Psoas muscle (tissue), 8 donors: ENCODE data around the gene RAPGEF5. TPM values are rescaled to one million over a fixed set of nuclear protein-coding genes. Genes with fewer than 3 reads are reported as not detected.

Experiments used
- ATAC-seq, 4 donors: fragments of 200-7000 bp; cut with Tn5 transposase; one replicate each; pipeline ENCODE4 v1.9.1; 2020; ENCODE audit warnings: moderate library complexity in 3 of 4, mild to moderate bottlenecking in 2 of 4
- DNase-seq, 2 donors: peaks; one replicate each; pipeline ENCODE4 v3.0.0-alpha.2; 2020
- H3K27ac ChIP-seq: fragments of 200-600 bp; one replicate; pipeline ENCODE4 v1.8.0; 2022
- H3K27me3 ChIP-seq, 3 donors: fragments of 200-600 bp in 1 of 3; one replicate each; pipeline versions ENCODE4 v1.6.1 to v1.8.0; 2013 to 2022; ENCODE audit warnings: low read length in 2 of 3, mild to moderate bottlenecking in 2 of 3, moderate library complexity in 1 of 3; ENCODE audit not compliant: insufficient read depth in 3 of 3
- H3K36me3 ChIP-seq, 2 donors: fragments of 200-600 bp in 1 of 2; one replicate each; pipeline versions ENCODE4 v1.6.1 to v1.8.0; 2013 to 2022; ENCODE audit warnings: low read depth in 1 of 2, mild to moderate bottlenecking in 1 of 2, moderate library complexity in 1 of 2; ENCODE audit not compliant: insufficient read depth in 1 of 2
- H3K4me1 ChIP-seq: fragments of 200-600 bp; one replicate; pipeline ENCODE4 v1.8.0; 2022
- H3K4me3 ChIP-seq: fragments of 200-600 bp; one replicate; pipeline ENCODE4 v1.8.0; 2022; ENCODE audit warnings: mild to moderate bottlenecking
- H3K9me3 ChIP-seq: fragments of 200-600 bp; one replicate; pipeline ENCODE4 v1.8.0; 2022
- CTCF ChIP-seq: fragments of 200-600 bp; IDR thresholded peaks from one replicate; pipeline ENCODE4 v1.8.0; 2022; ENCODE audit warnings: antibody characterized with exemption
- WGBS, 3 donors: extraction: QIAGEN DNeasy Blood & Tissue Kit; methylation state at CpG; one replicate each; pipeline versions ENCODE4 v1.1.6 to v1.1.7; 2013; 5-methylcytosine and 5-hydroxymethylcytosine counted together
- intact Hi-C, 2 donors: fragments of 100-400 bp; cut with DNase I; formaldehyde crosslinking; loops; one replicate each; pipeline versions ENCODE4 v1.11.0 to v1.14.2; 2022
- polyA plus RNA-seq, 3 donors: library from polyadenylated mRNA; stranded (reverse); fragments of 200-250 nt; gene quantifications; one replicate each; pipeline ENCODE4 v1.2.3, GENCODE V29; 2013
- total RNA-seq, 4 donors: library from RNA; stranded (reverse); fragmentation: NEBNext Ultra II Directional in 2 of 4; extraction: Animal tissue kit (Norgen Biotek cat#: 25700) in 2 of 4; gene quantifications; one replicate each; pipeline versions ENCODE4 v1.2.1 to v1.2.4, GENCODE V29; 2021 to 2023
- donor health status: healthy with polysubstance abuse.
- donor health status: DM: no; HTN: no; CAD: no; lungs with moderate emphysema.
- donor health status: Bipolar disorder and iron deficiency.
- donor health status: healthy.
- donor health status: DM: yes; HTN: yes; CAD: no.
- donor health status: DM: no; HTN: no; CAD: no.
- donor health status: DM: no; HTN: no; CAD: no.
- donor health status: DM: yes; HTN: yes; CAD: no.

The RAPGEF5 gene
- total and polyA plus RNA-seq, 7 donors = 2.6 to 10.8 (median 5.5) TPM

GRCh38 chr7:22350466-22351328 is 6.3 kb downstream of the RAPGEF5 start:
- peak in 3 of 4 donors; percentile 35 to 48 (median 36) for ATAC-seq
- peaks cover 2 to 16% (median 3%) of the 10 kb centered on the region in 3 donors for H3K27me3 ChIP-seq
- H3K9me3 ChIP-seq = no peaks in the 10 kb centered on the region
- no peak overlapping the region for H3K4me3 ChIP-seq
- no peaks in the 10 kb centered on the region for H3K36me3 ChIP-seq
- no peak for TF ChIP-seq CTCF
- DNase-seq = no peak
- intact Hi-C loops = no loop called here
- H3K4me1 ChIP-seq = no peaks in the 10 kb centered on the region
- no peak overlapping the region for H3K27ac ChIP-seq
- WGBS, 3 donors = 63 to 79% (median 74%) methylated on average over 2 of the region's 2 CpGs

- no peak for ATAC-seq
- no peak overlapping the region for H3K27ac ChIP-seq
- no peaks in the 10 kb centered on the region for H3K9me3 ChIP-seq
- H3K4me3 ChIP-seq = no peak overlapping the region
- no peak for TF ChIP-seq CTCF
- H3K27me3 ChIP-seq = peaks cover 0 to 2% (median 0%) of the 10 kb centered on the region in 3 donors
- no peaks in the 10 kb centered on the region for H3K36me3 ChIP-seq
- intact Hi-C loops = no loop called here
- DNase-seq = no peak
- H3K4me1 ChIP-seq = no peaks in the 10 kb centered on the region
These were observed 8.6 kb downstream of the RAPGEF5 start for GRCh38 chr7:22348379-22348778.

GRCh38 chr7:22346383-22347107 is 10.4 kb downstream of the RAPGEF5 start:
- H3K4me3 ChIP-seq = no peak overlapping the region
- DNase-seq = no peak
- H3K27me3 ChIP-seq = no peaks in the 10 kb centered on the region
- intact Hi-C loops = no loop called here
- H3K27ac ChIP-seq = no peak overlapping the region
- H3K9me3 ChIP-seq = no peaks in the 10 kb centered on the region
- WGBS, 3 donors = 75 to 81% (median 78%) methylated on average over 2 of the region's 2 CpGs
- no peaks in the 10 kb centered on the region for H3K36me3 ChIP-seq
- H3K4me1 ChIP-seq = no peaks in the 10 kb centered on the region
- ATAC-seq = no peak
- TF ChIP-seq CTCF = no peak

GRCh38 chr7:22344655-22345054 is 12.3 kb downstream of the RAPGEF5 start:
- no peak for ATAC-seq
- no peaks in the 10 kb centered on the region for H3K9me3 ChIP-seq
- H3K27ac ChIP-seq = no peak overlapping the region
- no peaks in the 10 kb centered on the region for H3K4me1 ChIP-seq
- H3K27me3 ChIP-seq = no peaks in the 10 kb centered on the region
- 83 to 97% (median 86%) methylated on average over 3 of the region's 3 CpGs for WGBS, 3 donors
- no peak for TF ChIP-seq CTCF
- intact Hi-C loops = no loop called here
- no peak overlapping the region for H3K4me3 ChIP-seq
- no peak for DNase-seq
- no peaks in the 10 kb centered on the region for H3K36me3 ChIP-seq
